Measurements from ENCODE around the gene MICOS13.

DNA sequence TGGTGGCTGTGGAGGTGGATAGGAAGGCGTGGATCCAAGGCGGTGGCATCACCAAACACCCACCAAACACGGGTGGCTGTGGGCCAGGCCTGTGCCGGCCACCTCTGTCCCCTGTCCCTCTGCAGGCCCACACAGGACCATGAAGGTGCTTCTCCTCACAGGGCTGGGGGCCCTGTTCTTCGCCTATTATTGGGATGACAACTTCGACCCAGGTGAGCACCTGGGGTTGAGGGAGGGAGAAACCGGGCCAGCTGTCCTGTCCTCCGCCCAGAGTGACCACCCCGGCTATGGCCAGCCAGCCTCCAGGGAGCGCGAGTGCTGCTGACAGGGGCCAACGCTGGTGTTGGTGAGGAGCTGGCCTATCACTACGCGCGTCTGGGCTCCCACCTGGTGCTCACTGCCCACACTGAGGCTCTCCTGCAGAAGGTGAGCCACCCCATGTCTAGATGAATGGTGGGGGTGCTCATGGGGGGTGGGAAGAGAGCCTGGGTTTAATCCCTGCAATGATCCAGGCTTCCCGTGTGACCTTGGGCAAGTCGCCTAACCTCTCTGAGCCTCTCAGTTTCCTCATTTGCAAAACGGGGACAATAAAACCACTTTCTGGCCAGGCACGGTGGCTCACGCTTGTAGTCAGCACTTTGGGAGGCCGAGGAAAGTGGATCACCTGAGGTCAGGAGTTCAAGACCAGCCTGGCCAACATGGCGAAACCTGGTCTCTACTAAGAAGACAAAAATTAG lies 4.5 kb upstream of the MICOS13 start:
- TF ChIP-seq, protein P1, sequence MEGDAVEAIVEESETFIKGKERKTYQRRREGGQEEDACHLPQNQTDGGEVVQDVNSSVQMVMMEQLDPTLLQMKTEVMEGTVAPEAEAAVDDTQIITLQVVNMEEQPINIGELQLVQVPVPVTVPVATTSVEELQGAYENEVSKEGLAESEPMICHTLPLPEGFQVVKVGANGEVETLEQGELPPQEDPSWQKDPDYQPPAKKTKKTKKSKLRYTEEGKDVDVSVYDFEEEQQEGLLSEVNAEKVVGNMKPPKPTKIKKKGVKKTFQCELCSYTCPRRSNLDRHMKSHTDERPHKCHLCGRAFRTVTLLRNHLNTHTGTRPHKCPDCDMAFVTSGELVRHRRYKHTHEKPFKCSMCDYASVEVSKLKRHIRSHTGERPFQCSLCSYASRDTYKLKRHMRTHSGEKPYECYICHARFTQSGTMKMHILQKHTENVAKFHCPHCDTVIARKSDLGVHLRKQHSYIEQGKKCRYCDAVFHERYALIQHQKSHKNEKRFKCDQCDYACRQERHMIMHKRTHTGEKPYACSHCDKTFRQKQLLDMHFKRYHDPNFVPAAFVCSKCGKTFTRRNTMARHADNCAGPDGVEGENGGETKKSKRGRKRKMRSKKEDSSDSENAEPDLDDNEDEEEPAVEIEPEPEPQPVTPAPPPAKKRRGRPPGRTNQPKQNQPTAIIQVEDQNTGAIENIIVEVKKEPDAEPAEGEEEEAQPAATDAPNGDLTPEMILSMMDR (IDR thresholded peaks at IDR 0.05) = no peak
- TF ChIP-seq EZH2phosphoT487 (IDR thresholded peaks at IDR 0.05; ENCODE audit: borderline replicate concordance, low read depth) (no peak), YY1 (IDR thresholded peaks at IDR 0.05; ENCODE audit: low read depth) (no peak), POLR2AphosphoS5 (IDR thresholded peaks at IDR 0.05; ENCODE audit: low read depth, low read length) (no peak), FOXM1 (IDR thresholded peaks at IDR 0.05; ENCODE audit: low read depth) (no peak)
- TF ChIP-seq, protein P2, sequence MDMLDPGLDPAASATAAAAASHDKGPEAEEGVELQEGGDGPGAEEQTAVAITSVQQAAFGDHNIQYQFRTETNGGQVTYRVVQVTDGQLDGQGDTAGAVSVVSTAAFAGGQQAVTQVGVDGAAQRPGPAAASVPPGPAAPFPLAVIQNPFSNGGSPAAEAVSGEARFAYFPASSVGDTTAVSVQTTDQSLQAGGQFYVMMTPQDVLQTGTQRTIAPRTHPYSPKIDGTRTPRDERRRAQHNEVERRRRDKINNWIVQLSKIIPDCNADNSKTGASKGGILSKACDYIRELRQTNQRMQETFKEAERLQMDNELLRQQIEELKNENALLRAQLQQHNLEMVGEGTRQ (IDR thresholded peaks at IDR 0.05; ENCODE audit: borderline replicate concordance, low read depth, low read length) = no peak

All from SK-N-SH (cell line).